GM20000 (cell line): ENCODE results near the gene PPP4R2.

Experiments
- DNase-seq: peaks from one replicate; pipeline ENCODE4 v3.0.0; 2012; ENCODE audit warnings: low spot score
- TF ChIP-seq, protein P1 (sequence below): IDR thresholded peaks from 2 replicates; pipeline ENCODE4 v1.5.1; 2012; ENCODE audit warnings: mild to moderate bottlenecking, control low read depth; ENCODE audit errors: extremely low read depth, missing control alignments

PPP4R2 gene

DNA sequence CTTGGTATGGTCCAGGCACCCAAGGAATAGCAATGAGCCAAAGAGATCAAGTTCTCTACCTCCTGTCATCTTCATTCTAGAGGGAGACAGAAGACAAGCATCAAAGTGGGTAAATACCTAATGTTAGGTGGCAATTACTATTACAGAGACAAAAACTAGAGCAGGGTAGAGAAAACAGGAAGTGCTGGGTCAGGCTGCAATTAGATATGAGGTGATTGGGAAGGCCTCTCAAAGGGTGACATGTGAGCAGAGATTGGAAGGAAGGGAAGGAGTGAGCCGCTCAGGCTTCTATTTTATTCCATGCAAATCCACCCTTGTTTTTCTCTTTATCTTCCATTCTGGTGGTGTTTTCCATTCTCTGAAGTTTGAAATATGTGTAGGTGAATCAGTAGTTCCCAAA is 102.3 kb downstream of the PPP4R2 start:
- TF ChIP-seq, protein P1, sequence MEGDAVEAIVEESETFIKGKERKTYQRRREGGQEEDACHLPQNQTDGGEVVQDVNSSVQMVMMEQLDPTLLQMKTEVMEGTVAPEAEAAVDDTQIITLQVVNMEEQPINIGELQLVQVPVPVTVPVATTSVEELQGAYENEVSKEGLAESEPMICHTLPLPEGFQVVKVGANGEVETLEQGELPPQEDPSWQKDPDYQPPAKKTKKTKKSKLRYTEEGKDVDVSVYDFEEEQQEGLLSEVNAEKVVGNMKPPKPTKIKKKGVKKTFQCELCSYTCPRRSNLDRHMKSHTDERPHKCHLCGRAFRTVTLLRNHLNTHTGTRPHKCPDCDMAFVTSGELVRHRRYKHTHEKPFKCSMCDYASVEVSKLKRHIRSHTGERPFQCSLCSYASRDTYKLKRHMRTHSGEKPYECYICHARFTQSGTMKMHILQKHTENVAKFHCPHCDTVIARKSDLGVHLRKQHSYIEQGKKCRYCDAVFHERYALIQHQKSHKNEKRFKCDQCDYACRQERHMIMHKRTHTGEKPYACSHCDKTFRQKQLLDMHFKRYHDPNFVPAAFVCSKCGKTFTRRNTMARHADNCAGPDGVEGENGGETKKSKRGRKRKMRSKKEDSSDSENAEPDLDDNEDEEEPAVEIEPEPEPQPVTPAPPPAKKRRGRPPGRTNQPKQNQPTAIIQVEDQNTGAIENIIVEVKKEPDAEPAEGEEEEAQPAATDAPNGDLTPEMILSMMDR = no peak
- DNase-seq = no peak

DNA sequence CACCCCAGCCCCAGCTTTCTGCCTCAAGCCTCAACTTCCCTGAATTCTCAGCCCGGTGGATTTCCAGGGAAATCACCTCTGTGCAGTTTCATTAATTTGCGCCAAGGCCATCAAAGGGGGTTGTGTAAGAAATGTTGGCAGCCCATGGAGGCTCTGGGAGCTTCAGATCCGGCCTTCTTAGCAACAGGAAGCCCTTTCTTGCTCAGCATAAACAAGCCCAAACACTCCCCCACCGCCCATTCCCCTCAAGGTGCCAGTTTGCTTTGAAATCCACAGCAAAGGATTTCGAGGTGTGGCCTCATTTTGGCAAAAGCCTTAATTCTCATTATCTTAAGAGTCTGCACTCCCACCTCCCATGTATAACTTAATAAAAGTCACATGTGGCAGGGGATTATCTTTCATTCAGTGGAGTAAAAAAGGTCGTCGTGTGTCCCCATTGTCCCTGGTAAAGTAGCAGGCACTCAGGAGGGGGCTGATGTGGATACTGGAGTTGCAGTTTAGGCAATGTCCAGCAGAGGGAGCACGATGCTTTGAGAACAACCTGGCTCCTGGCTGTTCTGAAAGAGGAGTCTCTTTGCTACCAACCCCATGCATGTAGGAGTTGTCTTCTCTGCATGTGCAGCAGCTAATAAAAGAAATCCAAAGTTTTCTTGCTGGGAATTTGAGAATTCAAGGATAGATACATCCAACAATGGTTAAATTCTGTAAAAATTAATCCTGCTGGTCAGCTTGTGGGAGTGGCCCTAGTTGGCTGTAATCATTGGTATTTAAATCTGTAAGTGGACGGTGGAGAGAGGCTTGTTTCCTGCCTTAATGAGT is 104.3 kb downstream of the PPP4R2 start:
- peak; percentile 83 for DNase-seq

DNA sequence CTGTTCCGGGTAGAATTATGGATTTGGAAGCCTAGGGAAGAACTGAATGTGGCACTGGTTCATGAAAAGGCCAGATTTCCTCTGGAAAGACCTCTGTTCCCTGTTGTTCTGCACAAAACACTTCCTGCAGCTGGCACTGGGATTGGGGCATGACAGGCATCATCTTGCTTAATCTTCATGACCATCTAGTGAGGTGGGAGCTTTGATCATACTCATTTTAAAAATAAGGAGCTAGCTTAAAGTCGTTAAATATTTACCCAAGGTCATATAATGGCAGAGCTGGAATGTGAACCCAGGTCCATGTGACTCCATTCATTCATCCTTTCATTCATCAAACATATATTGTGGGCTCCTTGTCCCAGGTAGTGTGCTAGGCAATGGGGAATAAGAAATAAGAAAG is 105.3 kb downstream of the PPP4R2 start:
- DNase-seq = no peak
- TF ChIP-seq, protein P1 = no peak

More for the DNA sequence above, 104.3 kb downstream of the PPP4R2 start:
- TF ChIP-seq, protein P1 = peak; percentile 71

DNA sequence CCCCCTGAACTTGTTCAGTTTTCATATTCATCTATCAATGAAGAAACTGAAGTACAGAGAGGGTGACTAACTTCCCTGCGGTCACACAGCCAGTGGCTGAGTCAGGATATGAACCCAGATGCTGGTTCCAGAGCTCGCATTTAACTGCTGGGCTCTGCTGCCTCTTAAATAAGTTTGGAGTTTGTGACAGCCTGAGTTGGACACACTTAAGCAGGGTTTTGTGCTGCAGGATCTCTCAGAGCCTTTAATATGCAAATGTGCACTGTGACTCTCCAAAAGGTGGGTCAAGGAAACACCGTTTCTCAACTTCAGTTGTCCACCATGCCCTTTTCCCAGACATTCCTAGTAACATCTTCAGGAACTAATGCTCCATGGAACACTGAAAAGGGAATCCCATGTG is 110.6 kb downstream of the PPP4R2 start:
- TF ChIP-seq, protein P1 = no peak
- DNase-seq = no peak

DNA sequence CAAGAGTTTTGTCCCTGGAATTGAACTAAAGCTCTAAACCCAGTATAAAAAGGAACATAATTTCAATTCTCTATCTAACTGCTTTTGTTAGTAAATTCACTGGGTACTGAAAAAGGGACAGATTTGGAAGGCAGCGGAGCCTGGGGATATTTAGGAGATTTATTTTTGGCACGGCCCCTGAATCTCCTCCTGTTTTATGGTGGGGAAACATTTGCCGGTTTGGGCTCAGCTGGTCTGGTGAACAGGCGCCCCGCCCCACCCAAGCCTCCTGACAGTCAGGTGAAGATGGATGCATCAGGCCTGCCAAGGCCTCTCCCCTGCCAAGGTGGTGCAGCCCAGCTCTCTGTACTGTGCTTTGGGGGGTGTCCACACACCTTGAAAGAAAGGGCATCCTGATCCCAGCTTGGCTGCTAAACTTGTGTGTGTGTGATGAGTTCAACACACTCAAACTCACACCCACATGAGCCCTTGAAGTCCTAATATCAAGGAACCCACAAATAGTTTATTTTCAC is 111.1 kb downstream of the PPP4R2 start:
- TF ChIP-seq, protein P1 = no peak
- DNase-seq = no peak

DNA sequence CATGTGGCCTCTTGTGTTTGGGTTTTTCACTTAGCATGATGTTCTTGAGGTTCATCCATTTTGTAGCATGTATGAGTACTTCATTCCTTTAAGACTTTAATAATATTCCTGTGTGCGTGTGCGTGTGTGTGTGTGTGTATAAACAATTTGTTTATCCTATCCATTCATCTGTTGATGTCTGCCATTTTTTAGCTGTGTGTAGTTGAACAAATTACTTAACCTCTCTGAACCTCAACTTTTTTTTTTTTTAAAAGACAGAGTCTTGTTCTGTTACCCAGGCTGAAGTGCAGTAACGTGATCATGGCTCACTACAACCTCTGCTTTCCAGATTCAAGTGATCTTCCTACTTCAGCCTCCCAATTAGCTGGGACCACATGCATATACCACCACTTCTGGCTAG is 112.1 kb downstream of the PPP4R2 start:
- TF ChIP-seq, protein P1 = no peak
- DNase-seq = no peak

DNA sequence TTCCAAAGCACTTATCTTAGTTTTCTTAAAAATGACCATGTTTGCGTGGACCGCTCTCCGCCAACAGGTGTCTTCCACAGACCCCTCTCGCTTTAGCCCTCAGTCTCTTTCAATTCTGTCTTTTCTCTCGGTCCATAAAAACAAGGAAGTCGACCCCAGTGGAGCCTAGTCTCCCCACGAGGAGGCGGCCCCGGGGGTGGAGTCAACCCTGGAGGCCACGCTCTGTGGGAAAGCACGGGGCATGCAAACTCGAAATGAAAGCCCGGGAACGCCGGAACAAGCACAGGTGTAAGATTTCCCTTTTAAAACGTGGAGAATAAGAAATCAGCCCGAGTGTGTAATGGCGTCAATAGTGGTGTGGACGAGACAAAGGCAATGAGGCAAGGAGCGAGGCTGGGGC is 113.9 kb downstream of the PPP4R2 start:
- TF ChIP-seq, protein P1 = no peak
- DNase-seq = no peak
